Measurements from ENCODE around the gene SRSF5. TPM values are rescaled to one million over a fixed set of nuclear protein-coding genes. Genes with fewer than 3 reads are reported as not detected.

Gene SRSF5
- total and polyA plus RNA-seq, 2 donors from 2014 or later: 207 to 340 TPM

DNA sequence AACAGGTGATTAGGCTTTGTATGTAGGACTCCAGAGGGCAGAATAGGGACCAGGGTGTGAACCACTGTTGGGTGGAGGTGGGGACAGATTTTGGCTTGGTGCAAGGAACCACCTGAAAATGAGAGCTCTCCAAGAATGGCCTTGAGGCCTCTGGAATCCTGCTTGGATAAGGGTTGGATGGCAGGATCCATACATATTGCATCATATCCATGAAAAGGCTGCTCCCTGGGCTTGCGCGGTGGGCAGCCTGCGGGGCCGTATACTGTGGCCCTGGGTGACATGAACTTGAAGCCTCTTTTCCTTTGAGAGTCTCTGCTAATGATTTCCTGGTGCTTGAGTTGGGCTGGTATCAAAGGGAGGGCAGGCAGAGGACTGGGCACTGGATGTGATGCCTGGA is 31.4 kb downstream of the SRSF5 start:
- intact Hi-C loops (cut with DNase I): no loop called here
- FAIRE-seq: no peak
- H3K27me3 ChIP-seq (ENCODE audit: control insufficient read depth, insufficient read depth, low read length): no peaks in the 10 kb centered on the region

DNA sequence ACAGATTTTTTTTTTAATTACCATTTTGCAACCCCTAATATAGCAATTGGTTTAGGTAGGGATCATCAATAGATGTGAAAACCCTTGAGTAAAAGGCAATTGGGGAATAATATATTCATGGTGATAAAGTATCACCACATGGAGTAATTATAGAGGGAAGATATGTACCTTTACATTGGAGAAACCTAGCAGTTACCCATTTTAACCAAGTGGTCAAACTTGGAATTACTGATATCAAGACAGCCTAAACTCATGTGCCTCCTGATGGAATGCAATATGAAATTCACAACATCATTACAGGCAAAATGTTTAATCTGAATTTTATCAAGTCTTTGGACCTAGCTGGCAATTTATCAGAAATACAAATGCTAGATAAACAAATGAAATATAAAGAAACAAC is 36.8 kb downstream of the SRSF5 start:
- Histone ChIP-seq H3K36me3 (ENCODE audit: control insufficient read depth in 2 of 3, insufficient read depth in 3 of 3, low read length in 3 of 3) (no peaks in the 10 kb centered on the region), H3K27ac (ENCODE audit: low read depth in 2 of 2, low read length in 2 of 2) (no peak overlapping the region), H3K4me1 (ENCODE audit: control insufficient read depth in 2 of 3, insufficient read depth in 2 of 3, low read depth in 1 of 3, low read length in 3 of 3) (no peaks in the 10 kb centered on the region), H3K9me3 (ENCODE audit: control insufficient read depth in 2 of 3, insufficient read depth in 1 of 3, low read length in 3 of 3) (no peaks in the 10 kb centered on the region), H3K4me3 (ENCODE audit: low read length in 3 of 3) (no peak overlapping the region), H3K9ac (ENCODE audit: low read length in 3 of 3) (no peak overlapping the region), H3K27me3 (ENCODE audit: control insufficient read depth, insufficient read depth, low read length) (no peaks in the 10 kb centered on the region)
- FAIRE-seq (no peak), DNase-seq (no peak)
- TF ChIP-seq, protein P1, sequence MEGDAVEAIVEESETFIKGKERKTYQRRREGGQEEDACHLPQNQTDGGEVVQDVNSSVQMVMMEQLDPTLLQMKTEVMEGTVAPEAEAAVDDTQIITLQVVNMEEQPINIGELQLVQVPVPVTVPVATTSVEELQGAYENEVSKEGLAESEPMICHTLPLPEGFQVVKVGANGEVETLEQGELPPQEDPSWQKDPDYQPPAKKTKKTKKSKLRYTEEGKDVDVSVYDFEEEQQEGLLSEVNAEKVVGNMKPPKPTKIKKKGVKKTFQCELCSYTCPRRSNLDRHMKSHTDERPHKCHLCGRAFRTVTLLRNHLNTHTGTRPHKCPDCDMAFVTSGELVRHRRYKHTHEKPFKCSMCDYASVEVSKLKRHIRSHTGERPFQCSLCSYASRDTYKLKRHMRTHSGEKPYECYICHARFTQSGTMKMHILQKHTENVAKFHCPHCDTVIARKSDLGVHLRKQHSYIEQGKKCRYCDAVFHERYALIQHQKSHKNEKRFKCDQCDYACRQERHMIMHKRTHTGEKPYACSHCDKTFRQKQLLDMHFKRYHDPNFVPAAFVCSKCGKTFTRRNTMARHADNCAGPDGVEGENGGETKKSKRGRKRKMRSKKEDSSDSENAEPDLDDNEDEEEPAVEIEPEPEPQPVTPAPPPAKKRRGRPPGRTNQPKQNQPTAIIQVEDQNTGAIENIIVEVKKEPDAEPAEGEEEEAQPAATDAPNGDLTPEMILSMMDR (IDR thresholded peaks at IDR 0.05; ENCODE audit: borderline replicate concordance, extremely low read depth, insufficient read depth): no peak
- intact Hi-C loops (cut with DNase I): no loop called here

More for the DNA sequence above, 31.4 kb downstream of the SRSF5 start:
- H3K9me3 ChIP-seq (ENCODE audit: control insufficient read depth in 2 of 3, insufficient read depth in 1 of 3, low read length in 3 of 3): no peaks in the 10 kb centered on the region
- H3K4me3 ChIP-seq (ENCODE audit: low read length in 3 of 3): no peak overlapping the region
- no peak overlapping the region for H3K27ac ChIP-seq (ENCODE audit: low read depth in 2 of 2, low read length in 2 of 2)
- TF ChIP-seq, protein P1 (IDR thresholded peaks at IDR 0.05; ENCODE audit: borderline replicate concordance, extremely low read depth, insufficient read depth): no peak
- H3K4me1 ChIP-seq (ENCODE audit: control insufficient read depth in 2 of 3, insufficient read depth in 2 of 3, low read depth in 1 of 3, low read length in 3 of 3): no peaks in the 10 kb centered on the region
- no peaks in the 10 kb centered on the region for H3K36me3 ChIP-seq (ENCODE audit: control insufficient read depth in 2 of 3, insufficient read depth in 3 of 3, low read length in 3 of 3)
- DNase-seq: no peak
- H3K9ac ChIP-seq (ENCODE audit: low read length in 3 of 3): no peak overlapping the region

DNA sequence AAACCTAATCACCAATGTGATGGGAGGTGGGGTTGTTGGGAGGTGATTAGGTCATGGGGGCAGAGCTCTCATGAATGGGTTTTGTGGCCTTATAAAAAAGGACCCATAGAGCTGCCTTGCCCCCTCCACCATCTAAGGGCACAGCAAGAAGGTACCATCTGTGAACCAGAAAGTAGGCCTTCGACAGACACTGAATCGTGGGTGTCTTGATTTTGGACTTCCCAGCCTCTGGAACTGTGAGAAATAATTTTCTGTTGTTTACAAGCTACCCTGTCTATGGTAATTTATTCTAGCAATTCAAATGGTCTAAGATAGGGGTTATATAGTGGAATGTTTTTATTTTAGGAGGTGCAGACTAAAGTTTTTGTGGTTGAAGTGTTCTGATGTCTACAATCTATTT is 38.0 kb downstream of the SRSF5 start:
- Histone ChIP-seq H3K4me3 (ENCODE audit: low read length in 3 of 3) (no peak overlapping the region), H3K9me3 (ENCODE audit: control insufficient read depth in 2 of 3, insufficient read depth in 1 of 3, low read length in 3 of 3) (no peaks in the 10 kb centered on the region), H3K4me1 (ENCODE audit: control insufficient read depth in 2 of 3, insufficient read depth in 2 of 3, low read depth in 1 of 3, low read length in 3 of 3) (no peaks in the 10 kb centered on the region), H3K27me3 (ENCODE audit: control insufficient read depth, insufficient read depth, low read length) (no peaks in the 10 kb centered on the region), H3K9ac (ENCODE audit: low read length in 3 of 3) (no peak overlapping the region), H3K27ac (ENCODE audit: low read depth in 2 of 2, low read length in 2 of 2) (no peak overlapping the region), H3K36me3 (ENCODE audit: control insufficient read depth in 2 of 3, insufficient read depth in 3 of 3, low read length in 3 of 3) (no peaks in the 10 kb centered on the region)
- TF ChIP-seq, protein P1 (IDR thresholded peaks at IDR 0.05; ENCODE audit: borderline replicate concordance, extremely low read depth, insufficient read depth): no peak
- no peak for DNase-seq
- intact Hi-C loops (cut with DNase I): no loop called here
- no peak for FAIRE-seq

DNA sequence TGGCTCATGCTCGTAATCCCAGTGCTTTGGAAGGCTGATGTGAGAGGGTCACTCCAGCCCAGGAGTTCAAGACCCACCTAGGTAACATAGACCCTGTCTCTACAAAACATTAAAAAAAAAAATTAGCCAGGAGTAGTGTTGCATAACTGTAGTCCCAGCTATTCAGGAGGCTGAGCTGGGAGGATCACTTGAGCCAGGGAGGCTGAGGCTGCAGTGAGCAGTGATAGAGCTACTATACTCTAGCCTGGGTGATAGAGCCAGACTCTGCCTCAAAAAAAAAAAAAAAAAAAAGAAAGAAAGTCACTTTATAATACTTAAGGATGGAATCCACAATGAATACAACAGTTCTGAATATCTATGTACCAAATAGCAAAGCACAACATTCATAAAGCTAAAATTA is 40.2 kb downstream of the SRSF5 start:
- no peak for FAIRE-seq
- Histone ChIP-seq H3K36me3 (ENCODE audit: control insufficient read depth in 2 of 3, insufficient read depth in 3 of 3, low read length in 3 of 3) (no peaks in the 10 kb centered on the region), H3K4me1 (ENCODE audit: control insufficient read depth in 2 of 3, insufficient read depth in 2 of 3, low read depth in 1 of 3, low read length in 3 of 3) (no peaks in the 10 kb centered on the region), H3K9ac (ENCODE audit: low read length in 3 of 3) (no peak overlapping the region), H3K4me3 (ENCODE audit: low read length in 3 of 3) (no peak overlapping the region), H3K27me3 (ENCODE audit: control insufficient read depth, insufficient read depth, low read length) (no peaks in the 10 kb centered on the region), H3K27ac (ENCODE audit: low read depth in 2 of 2, low read length in 2 of 2) (no peak overlapping the region), H3K9me3 (ENCODE audit: control insufficient read depth in 2 of 3, insufficient read depth in 1 of 3, low read length in 3 of 3) (no peaks in the 10 kb centered on the region)
- no peak for DNase-seq
- intact Hi-C loops (cut with DNase I): no loop called here
- TF ChIP-seq, protein P1 (IDR thresholded peaks at IDR 0.05; ENCODE audit: borderline replicate concordance, extremely low read depth, insufficient read depth): no peak

Measured in kidney (tissue), 14 donors.